SK-N-SH (cell line): Measurements from ENCODE around the gene CRMP1.

Source experiments
- EP300 ChIP-seq, 2 experiments: IDR thresholded peaks; 2 replicates each; pipeline versions ENCODE4 v1.4.0 to v1.6.1; 2012; ENCODE audit warnings: borderline replicate concordance in 1 of 2, low read depth in 1 of 2, low read length in 1 of 2
- POLR2AphosphoS5 ChIP-seq: IDR thresholded peaks from 2 replicates; pipeline ENCODE4 v1.6.1; 2012; ENCODE audit warnings: low read depth, low read length
- TF ChIP-seq, protein P1 (sequence below): fragments of 200-600 bp; sonication (generic); IDR thresholded peaks from 2 replicates; pipeline ENCODE4 v1.6.1; 2017; ENCODE audit warnings: antibody characterized with exemption, mild to moderate bottlenecking, moderate library complexity

- no peak for TF ChIP-seq EP300 (IDR thresholded peaks at IDR 0.05; ENCODE audit: borderline replicate concordance in 1 of 2, low read depth in 1 of 2, low read length in 1 of 2)
- TF ChIP-seq, protein P1, sequence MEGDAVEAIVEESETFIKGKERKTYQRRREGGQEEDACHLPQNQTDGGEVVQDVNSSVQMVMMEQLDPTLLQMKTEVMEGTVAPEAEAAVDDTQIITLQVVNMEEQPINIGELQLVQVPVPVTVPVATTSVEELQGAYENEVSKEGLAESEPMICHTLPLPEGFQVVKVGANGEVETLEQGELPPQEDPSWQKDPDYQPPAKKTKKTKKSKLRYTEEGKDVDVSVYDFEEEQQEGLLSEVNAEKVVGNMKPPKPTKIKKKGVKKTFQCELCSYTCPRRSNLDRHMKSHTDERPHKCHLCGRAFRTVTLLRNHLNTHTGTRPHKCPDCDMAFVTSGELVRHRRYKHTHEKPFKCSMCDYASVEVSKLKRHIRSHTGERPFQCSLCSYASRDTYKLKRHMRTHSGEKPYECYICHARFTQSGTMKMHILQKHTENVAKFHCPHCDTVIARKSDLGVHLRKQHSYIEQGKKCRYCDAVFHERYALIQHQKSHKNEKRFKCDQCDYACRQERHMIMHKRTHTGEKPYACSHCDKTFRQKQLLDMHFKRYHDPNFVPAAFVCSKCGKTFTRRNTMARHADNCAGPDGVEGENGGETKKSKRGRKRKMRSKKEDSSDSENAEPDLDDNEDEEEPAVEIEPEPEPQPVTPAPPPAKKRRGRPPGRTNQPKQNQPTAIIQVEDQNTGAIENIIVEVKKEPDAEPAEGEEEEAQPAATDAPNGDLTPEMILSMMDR, result no peak
- TF ChIP-seq POLR2AphosphoS5, result no peak
Observed at GRCh38 chr4:5793514-5793913, 99.4 kb downstream of the CRMP1 start.
